Measurements from ENCODE around the gene CREB5. TPM values are rescaled to one million over a fixed set of nuclear protein-coding genes. Genes with fewer than 3 reads are reported as not detected.

Gene CREB5
- total and polyA plus RNA-seq, 2 of the 8 experiments (the other 6 are each of a cell fraction or from before 2014, with no cell fraction given), result 2.4 to 2.7 TPM

GRCh38 chr7:28376634-28377033 is 35.7 kb upstream of the CREB5 start:
- H3K18ac ChIP-seq (ENCODE audit: extremely low read depth, low read length), result no peak overlapping the region
- CTCF ChIA-PET (ENCODE audit: partially characterized antibody), result interaction anchor here (0.8 to 6.9 kb wide), 3 partner anchors 13 to 80 kb away, joined by 3 to 39 read pairs (median 3); no protein-coding TSS in a partner anchor
- TF ChIP-seq TEAD4 (IDR thresholded peaks at IDR 0.05; ENCODE audit: low read depth, low read length) (no peak), GTF2F1 (IDR thresholded peaks at IDR 0.05; ENCODE audit: borderline replicate concordance, low read depth, low read length) (no peak), SP2 (IDR thresholded peaks at IDR 0.05; ENCODE audit: low read length) (no peak), EP300 (IDR thresholded peaks at IDR 0.05; ENCODE audit: borderline replicate concordance in 1 of 2, low read depth in 2 of 2, low read length in 2 of 2) (no peak), POU5F1 (IDR thresholded peaks at IDR 0.05; ENCODE audit: low read depth, low read length) (no peak), TAF7 (optimal IDR thresholded peaks at IDR 0.05; ENCODE audit: borderline replicate concordance, low read depth, low read length) (no peak), ATF3 (IDR thresholded peaks at IDR 0.05; ENCODE audit: insufficient read depth, low read depth, low read length) (no peak), RAD21 (IDR thresholded peaks at IDR 0.05 in 1 of 2, conservative IDR thresholded peaks at IDR 0.05 in 1 of 2; ENCODE audit: low read depth in 2 of 2, low read length in 2 of 2) (no peak), RNF2 (IDR thresholded peaks at IDR 0.05; ENCODE audit: borderline replicate concordance, low read depth, low read length, missing control alignments, poor library complexity, severe bottlenecking) (no peak), TCF12 (IDR thresholded peaks at IDR 0.05; ENCODE audit: low read depth, low read length) (no peak), TBP (IDR thresholded peaks at IDR 0.05; ENCODE audit: low read depth, low read length) (no peak), SUZ12 (IDR thresholded peaks at IDR 0.05; ENCODE audit: low read length) (no peak), HDAC2 (IDR thresholded peaks at IDR 0.05; ENCODE audit: borderline replicate concordance in 1 of 2, low read depth in 2 of 2, low read length in 2 of 2) (no peak)

More at GRCh38 chr7:28376634-28377033, 35.7 kb upstream of the CREB5 start:
- Histone ChIP-seq H3K4me2 (ENCODE audit: insufficient read depth in 1 of 2, low read depth in 2 of 2, low read length in 2 of 2) (no peak overlapping the region), H2AFZ (ENCODE audit: low read length) (no peak overlapping the region), H4K8ac (ENCODE audit: extremely low read depth, insufficient read depth, low read length) (no peak overlapping the region), H4K5ac (ENCODE audit: insufficient read length, low read depth, low read length) (no peak overlapping the region), H3K79me1 (ENCODE audit: low read depth, low read length) (no peaks in the 10 kb centered on the region), H2BK15ac (ENCODE audit: low read length) (no peak overlapping the region), H3K9me3 (ENCODE audit: insufficient read depth in 2 of 2, low read depth in 1 of 2, low read length in 1 of 2) (no peaks in the 10 kb centered on the region), H3K36me3 (ENCODE audit: control insufficient read depth in 2 of 4, insufficient read depth in 4 of 4, low read length in 3 of 4) (no peaks in the 10 kb centered on the region), H4K20me1 (replicated peaks in 1 of 2; ENCODE audit: control insufficient read depth in 1 of 2, insufficient read depth in 2 of 2, low read length in 2 of 2) (no peaks in the 10 kb centered on the region), H3K9ac (replicated peaks in 1 of 4; ENCODE audit: extremely low read depth in 1 of 4, low read depth in 3 of 4, low read length in 3 of 4) (no peak overlapping the region), H3K23ac (ENCODE audit: insufficient read length) (no peak overlapping the region), H3K27ac (ENCODE audit: low read depth, low read length) (no peak overlapping the region), H3K23me2 (ENCODE audit: low read depth, low read length) (no peaks in the 10 kb centered on the region), H2BK20ac (ENCODE audit: low read length) (no peak overlapping the region), H2BK120ac (replicated peaks; ENCODE audit: low read depth, low read length) (no peak overlapping the region), H2BK12ac (ENCODE audit: low read depth, low read length) (no peak overlapping the region), H3K4me1 (replicated peaks in 1 of 4; ENCODE audit: control insufficient read depth in 3 of 4, insufficient read depth in 4 of 4, low read length in 3 of 4) (no peaks in the 10 kb centered on the region), H3K56ac (replicated peaks; ENCODE audit: insufficient read length, low read depth, low read length) (no peak overlapping the region), H4K91ac (replicated peaks; ENCODE audit: insufficient read length, low read length) (no peak overlapping the region), H3K4me3 (ENCODE audit: extremely low read depth in 1 of 4, insufficient read depth in 2 of 4, low read depth in 3 of 4, low read length in 4 of 4) (no peak overlapping the region), H2AK5ac (ENCODE audit: low read depth, low read length) (no peak overlapping the region), H2BK5ac (ENCODE audit: low read depth, low read length) (no peak overlapping the region), H3K14ac (ENCODE audit: insufficient read length) (no peak overlapping the region), H3K4ac (replicated peaks; ENCODE audit: insufficient read length, low read depth, low read length) (no peak overlapping the region), H3K79me2 (ENCODE audit: control insufficient read depth in 1 of 2, insufficient read depth in 2 of 2, low read length in 2 of 2) (no peaks in the 10 kb centered on the region), H3K27me3 (replicated peaks in 1 of 4; ENCODE audit: control insufficient read depth in 3 of 4, extremely low read depth in 1 of 4, insufficient read depth in 3 of 4, low read length in 3 of 4) (no peaks in the 10 kb centered on the region)
- POLR2A ChIA-PET (ENCODE audit: partially characterized antibody), result no interaction called here
- whole genome bisulfite sequencing, 2 experiments (ENCODE audit: extremely low coverage in 1 of 2, insufficient coverage in 1 of 2, insufficient read length in 1 of 2, insufficient replicate concordance in 2 of 2, low coverage in 1 of 2, low lambda C conversion rate in 2 of 2, missing lambda C conversion rate in 1 of 2), result 100% methylated on average over 2 of the region's 2 CpGs; no CpG with 5 or more reads in 1 of the 2 experiments
- FAIRE-seq, result no peak
- no peak for DNase-seq (ENCODE audit: low read depth in 1 of 2, low spot score in 2 of 2)
